GM12878 (cell line): ENCODE data around the gene CSNK1G1. TPM values are rescaled to one million over a fixed set of nuclear protein-coding genes. Genes with fewer than 3 reads are reported as not detected.

ENCODE experiments used
- ATAC-seq: fragments of 200-7000 bp; cut with Tn5 transposase; 3 replicates; pipeline ENCODE4 v1.9.1; 2020; ENCODE audit warnings: mild to moderate bottlenecking, moderate library complexity
- BruUV-seq: library from RNA; stranded (reverse); fragments of 400-500 nt; replicated peaks from 2 replicates; lab custom pipeline; 2021; lab: Mats Ljungman, UMichigan
- CTCF ChIA-PET: fragments of 300-600 bp; sonication (Branson Sonifier 250); formaldehyde crosslinking; extraction: SDS; loops from one replicate; lab custom pipeline; 2021; ENCODE audit warnings: inconsistent platforms; lab: Yijun Ruan, JAX
- POLR2A ChIA-PET: fragments of 350-600 bp; formaldehyde crosslinking; extraction: SDS; loops from one replicate; lab custom pipeline; 2021; ENCODE audit warnings: inconsistent platforms; lab: Charles Lee
- RAD21 ChIA-PET: fragments of 300-600 bp; sonication (Branson Sonifier 250); formaldehyde crosslinking; loops from one replicate; lab custom pipeline; 2023; ENCODE audit warnings: antibody characterized with exemption; ENCODE audit not compliant: unreplicated experiment; lab: Charles Lee
- SMC1A ChIA-PET: fragments of 300-600 bp; sonication (Branson Sonifier 250); formaldehyde crosslinking; loops from one replicate; lab custom pipeline; 2023; ENCODE audit not compliant: unreplicated experiment, uncharacterized antibody; lab: Charles Lee
- DNase-seq: peaks from one replicate; pipeline ENCODE4 v3.0.0-alpha.2; 2011; ENCODE audit warnings: low read depth, low spot score
- FAIRE-seq: peaks from 3 replicates; lab custom pipeline; 2011; peaks lifted over from hg19 to GRCh38; lab: Jason Lieb, UNC
- H2AFZ ChIP-seq: 2 replicates; pipeline ENCODE4 v1.6.0; 2011; ENCODE audit warnings: low read depth, low read length, control low read depth; ENCODE audit not compliant: control insufficient read depth
- H3K27ac ChIP-seq: 2 replicates; pipeline ENCODE4 v1.5.1; 2011; ENCODE audit warnings: control low read depth; ENCODE audit not compliant: control insufficient read depth, insufficient read depth
- H3K27me3 ChIP-seq, 2 experiments: replicated peaks in 1 of 2; 2 replicates each; pipeline versions ENCODE4 v1.6.0 to v1.6.1; 2011; ENCODE audit warnings: low read length in 1 of 2; ENCODE audit not compliant: control insufficient read depth in 2 of 2, insufficient read depth in 2 of 2
- H3K36me3 ChIP-seq, 2 experiments: 2 replicates each; pipeline ENCODE4 v1.5.1; 2011; ENCODE audit warnings: low read length in 1 of 2; ENCODE audit not compliant: control insufficient read depth in 2 of 2, insufficient read depth in 2 of 2
- H3K4me1 ChIP-seq: 2 replicates; pipeline ENCODE4 v1.6.1; 2011; ENCODE audit warnings: mild to moderate bottlenecking, low read length, moderate library complexity, mixed read lengths; ENCODE audit not compliant: control insufficient read depth, insufficient read depth
- H3K4me2 ChIP-seq: 2 replicates; pipeline ENCODE4 v1.6.0; 2011; ENCODE audit warnings: control low read depth; ENCODE audit not compliant: control insufficient read depth, insufficient read depth
- H3K4me3 ChIP-seq: fragments of 200-600 bp; sonication (generic); 2 replicates; pipeline ENCODE4 v1.5.1; 2016
- H3K79me2 ChIP-seq: 2 replicates; pipeline ENCODE4 v1.6.0; 2011; ENCODE audit warnings: low read length; ENCODE audit not compliant: control insufficient read depth, insufficient read depth
- H3K9ac ChIP-seq: 2 replicates; pipeline ENCODE4 v1.8.0; 2011; ENCODE audit warnings: low read length, control low read depth, mixed read lengths; ENCODE audit not compliant: control insufficient read depth, insufficient read depth
- H3K9me3 ChIP-seq: replicated peaks from 3 replicates; pipeline ENCODE4 v1.5.1; 2011; ENCODE audit warnings: mild to moderate bottlenecking, low read length; ENCODE audit not compliant: control insufficient read depth, insufficient read depth
- H4K20me1 ChIP-seq: 2 replicates; pipeline ENCODE4 v1.6.0; 2011; ENCODE audit not compliant: control insufficient read depth, insufficient read depth
- BCL11A ChIP-seq: IDR thresholded peaks from 2 replicates; pipeline ENCODE4 v1.6.1; 2011; ENCODE audit warnings: low read depth, low read length
- BMI1 ChIP-seq: fragments of 450-650 bp; IDR thresholded peaks from 2 replicates; pipeline ENCODE4 v1.6.1; 2016; ENCODE audit warnings: mild to moderate bottlenecking, moderate library complexity, borderline replicate concordance
- LARP7 ChIP-seq: fragments of 450-650 bp; IDR thresholded peaks from 2 replicates; pipeline ENCODE4 v1.6.1; 2017; ENCODE audit warnings: mild to moderate bottlenecking
- SMARCA5 ChIP-seq: fragments of 450-650 bp; IDR thresholded peaks from 2 replicates; pipeline ENCODE4 v1.6.1; 2017; ENCODE audit warnings: mild to moderate bottlenecking
- STAT3 ChIP-seq: IDR thresholded peaks from 2 replicates; pipeline ENCODE4 v1.6.1; 2011; ENCODE audit warnings: low read depth, low read length, improper control_type of control experiment
- SUZ12 ChIP-seq: fragments of 200-600 bp; sonication (generic); IDR thresholded peaks from one replicate; pipeline ENCODE4 v1.6.1; 2018; ENCODE audit warnings: antibody characterized with exemption, mild to moderate bottlenecking; ENCODE audit not compliant: unreplicated experiment
- TCF12 ChIP-seq: IDR thresholded peaks from 2 replicates; pipeline ENCODE4 v1.6.1; 2011; ENCODE audit warnings: low read depth, mild to moderate bottlenecking, low read length
- ZNF274 ChIP-seq: IDR thresholded peaks from one replicate; pipeline ENCODE4 v1.8.0; 2011; ENCODE audit not compliant: insufficient read length, insufficient read depth
- WGBS: methylation state at CpG from one replicate; pipeline ENCODE4 v1.1.6; 2016; ENCODE audit warnings: low lambda C conversion rate; ENCODE audit not compliant: insufficient replicate concordance, insufficient coverage; ENCODE audit errors: missing lambda C conversion rate; 5-methylcytosine and 5-hydroxymethylcytosine counted together
- in situ Hi-C: fragments of 300-500 bp; cut with MboI; formaldehyde crosslinking; loops from 9 replicates; pipeline ENCODE4 v1.14.3; 2018; ENCODE audit warnings: mixed read lengths
- intact Hi-C: fragments of 100-400 bp; cut with micrococcal nuclease; formaldehyde crosslinking; loops from one replicate; pipeline ENCODE4 v1.14.2; 2022; ENCODE audit not compliant: unreplicated experiment
- polyA plus RNA-seq, 11 experiments: library from polyadenylated mRNA; depleted of rRNA in 4 of 11; unstranded in 6 of 11; stranded (reverse) in 5 of 11; fragments of >200 nt; fragmentation: Nextera tagmentation in 4 of 11; fragmentation: Illumina TruSeq in 1 of 11; extraction: Ambion mirVana in 4 of 11; extraction: Trizol in 1 of 11; gene quantifications; 1 replicate in 1 of 11; 2 replicates in 10 of 11; pipeline versions ENCODE4 v1.2.1 to v1.2.3, GENCODE V29; 2011 to 2016; ENCODE audit warnings: inconsistent platforms in 2 of 11, missing spikeins in 2 of 11, low read depth in 1 of 11
- total RNA-seq, 4 experiments: library from RNA; depleted of rRNA in 3 of 4; stranded (reverse); fragments of >200 nt in 3 of 4; fragmentation: Illumina TruSeq in 1 of 4; extraction: Trizol in 1 of 4; gene quantifications; 2 replicates each; pipeline versions ENCODE4 v1.2.1 to v1.2.3, GENCODE V29; 2013 to 2021
- TF ChIP-seq, protein P1 (sequence below): fragments of 450-650 bp; IDR thresholded peaks from 2 replicates; pipeline ENCODE4 v1.6.1; 2017; ENCODE audit warnings: low read depth, mild to moderate bottlenecking, moderate library complexity
- TF ChIP-seq, protein P2 (sequence below): IDR thresholded peaks from 2 replicates; pipeline ENCODE4 v1.6.1; 2012; ENCODE audit warnings: low read depth, low read length, improper control_type of control experiment

CSNK1G1 gene
- total and polyA plus RNA-seq, 10 of the 15 experiments (the other 5 are each of a cell fraction or from before 2014, with no cell fraction given), result 6.1 to 23.4 (median 15.3) TPM

DNA sequence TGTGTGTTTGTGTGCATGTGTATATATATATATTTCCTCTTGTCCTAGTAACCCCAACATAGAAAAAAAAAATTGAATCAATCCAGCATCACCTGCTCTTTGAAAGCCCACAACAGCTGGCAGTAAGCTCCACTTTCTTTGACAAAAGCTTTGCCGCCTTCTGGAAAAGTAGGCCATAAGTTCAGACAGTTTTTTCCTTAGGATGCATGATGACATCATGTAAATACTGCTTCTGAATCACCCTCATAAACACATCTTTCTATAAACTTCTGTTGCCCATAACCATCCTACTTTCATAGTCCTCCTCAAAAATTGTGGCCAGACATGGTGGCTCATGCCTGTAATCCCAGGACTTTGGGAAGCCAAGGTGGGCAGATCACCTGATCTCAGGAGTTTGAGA, 67.4 kb downstream of the CSNK1G1 start (continued):
- no peak for TF ChIP-seq TCF12

DNA sequence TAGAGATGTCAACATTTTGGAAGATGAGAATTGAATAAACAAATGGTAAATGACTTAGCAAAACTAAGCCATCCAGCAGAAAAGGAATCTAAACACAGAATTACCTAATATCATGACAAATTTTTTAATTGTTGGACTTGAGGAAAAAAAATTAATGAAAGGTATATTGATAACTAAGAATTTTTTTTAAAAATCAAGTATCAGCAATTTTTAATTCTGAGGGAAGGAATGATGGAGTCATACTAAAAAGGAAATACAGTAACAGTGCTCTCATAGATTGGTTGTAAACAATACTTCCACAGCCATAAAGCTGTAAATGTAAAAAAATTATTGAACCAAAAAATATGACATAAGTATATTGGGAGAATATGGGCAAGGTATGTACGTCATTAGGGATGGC, 68.0 kb downstream of the CSNK1G1 start:
- Histone ChIP-seq H3K36me3 (no peaks in the 10 kb centered on the region), H3K9ac (no peak overlapping the region), H3K9me3 (no peaks in the 10 kb centered on the region), H3K4me2 (no peak overlapping the region), H3K27me3 (no peaks in the 10 kb centered on the region), H3K4me3 (no peak overlapping the region), H2AFZ (no peak overlapping the region), H4K20me1 (no peaks in the 10 kb centered on the region), H3K27ac (no peak overlapping the region), H3K79me2 (peaks cover 7% of the 10 kb centered on the region), H3K4me1 (no peaks in the 10 kb centered on the region)
- DNase-seq, result no peak
- ChIA-PET RAD21 (no interaction called here), POLR2A (interaction anchor here (0.6 kb wide), 2 partner anchors 11 to 65 kb away, joined by 3 to 6 read pairs; no protein-coding TSS in a partner anchor), SMC1A (interaction anchor here (1.4 kb wide), 2 partner anchors 17 to 77 kb away, joined by 3 to 4 read pairs; no protein-coding TSS in a partner anchor), CTCF (no interaction called here)
- BruUV-seq, result no TSS peak
- FAIRE-seq, result no peak
- ATAC-seq, result no peak
- TF ChIP-seq BMI1, result no peak
- no peak for TF ChIP-seq BCL11A
- no peak for TF ChIP-seq LARP7
- no peak for TF ChIP-seq STAT3
- TF ChIP-seq ZNF274, result no peak
- TF ChIP-seq, protein P1, sequence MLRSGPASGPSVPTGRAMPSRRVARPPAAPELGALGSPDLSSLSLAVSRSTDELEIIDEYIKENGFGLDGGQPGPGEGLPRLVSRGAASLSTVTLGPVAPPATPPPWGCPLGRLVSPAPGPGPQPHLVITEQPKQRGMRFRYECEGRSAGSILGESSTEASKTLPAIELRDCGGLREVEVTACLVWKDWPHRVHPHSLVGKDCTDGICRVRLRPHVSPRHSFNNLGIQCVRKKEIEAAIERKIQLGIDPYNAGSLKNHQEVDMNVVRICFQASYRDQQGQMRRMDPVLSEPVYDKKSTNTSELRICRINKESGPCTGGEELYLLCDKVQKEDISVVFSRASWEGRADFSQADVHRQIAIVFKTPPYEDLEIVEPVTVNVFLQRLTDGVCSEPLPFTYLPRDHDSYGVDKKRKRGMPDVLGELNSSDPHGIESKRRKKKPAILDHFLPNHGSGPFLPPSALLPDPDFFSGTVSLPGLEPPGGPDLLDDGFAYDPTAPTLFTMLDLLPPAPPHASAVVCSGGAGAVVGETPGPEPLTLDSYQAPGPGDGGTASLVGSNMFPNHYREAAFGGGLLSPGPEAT, result no peak
- TF ChIP-seq SUZ12, result no peak
- TF ChIP-seq, protein P2, sequence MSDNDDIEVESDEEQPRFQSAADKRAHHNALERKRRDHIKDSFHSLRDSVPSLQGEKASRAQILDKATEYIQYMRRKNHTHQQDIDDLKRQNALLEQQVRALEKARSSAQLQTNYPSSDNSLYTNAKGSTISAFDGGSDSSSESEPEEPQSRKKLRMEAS, result no peak
- TF ChIP-seq SMARCA5, result no peak
- 100% methylated on average over 1 of the region's 1 CpG for WGBS
- intact Hi-C loops, result no loop called here
- in situ Hi-C loops, result no loop called here
